CD4-positive, alpha-beta T cell treated with Interleukin-12 subunit alpha and Interleukin-12 subunit beta, for 1 hour (primary cell): ENCODE results near the gene MAN1C1.

Experiments used
- DNase-seq: peaks from one replicate; pipeline ENCODE4 v3.0.0-alpha.2; 2020

MAN1C1 gene

DNA sequence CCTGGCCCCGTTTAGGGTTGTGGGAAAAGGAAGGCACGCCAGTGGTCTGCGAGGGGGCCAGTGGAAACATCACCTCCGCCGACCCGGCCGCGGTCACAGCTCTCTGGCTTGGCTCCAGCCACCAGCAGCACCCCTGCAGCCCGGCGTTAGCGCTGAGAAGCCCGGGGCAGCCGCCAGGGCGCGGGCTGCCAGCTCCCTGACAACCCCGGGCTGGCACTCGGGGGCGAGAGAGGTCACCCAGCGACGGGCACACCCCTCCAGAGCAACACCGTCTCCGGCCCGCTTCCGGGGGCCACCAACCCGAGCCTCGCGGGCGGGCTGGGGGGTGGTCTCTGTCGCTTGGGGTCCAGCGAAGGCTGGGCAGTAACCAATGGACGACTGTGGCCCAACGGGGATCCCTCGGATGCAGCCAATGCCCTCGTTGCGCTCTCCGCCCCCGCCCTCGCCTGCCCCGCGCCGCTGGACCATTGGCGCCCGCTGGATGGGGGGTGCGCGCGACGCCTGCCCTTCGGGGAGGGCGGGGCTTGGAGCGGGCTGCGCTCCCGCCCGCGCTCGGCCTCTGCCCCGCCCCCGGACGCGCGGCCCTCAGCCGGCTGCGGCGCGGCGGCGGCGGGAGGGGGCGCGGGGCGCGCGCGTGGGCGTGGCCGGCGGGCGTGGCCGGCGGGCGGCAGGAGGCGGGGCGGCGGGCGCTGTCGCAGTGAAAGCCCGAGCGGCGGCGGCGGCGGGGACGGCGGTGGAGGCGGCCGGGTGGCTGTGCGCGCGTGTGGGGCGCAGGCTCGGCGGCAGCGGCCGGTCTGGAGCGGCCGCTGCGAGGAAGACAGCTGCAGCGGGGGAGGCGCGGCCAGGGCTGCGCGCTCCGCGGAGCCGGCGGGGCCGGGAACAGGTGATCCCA is at the start of gene MAN1C1:
Gene MAN1C1 (plus strand): TSS at position 697 of the 892 bp plus-strand sequence. CDS start 1,007 bp downstream, outside the sequence.
- DNase-seq = peak; percentile 93

DNA sequence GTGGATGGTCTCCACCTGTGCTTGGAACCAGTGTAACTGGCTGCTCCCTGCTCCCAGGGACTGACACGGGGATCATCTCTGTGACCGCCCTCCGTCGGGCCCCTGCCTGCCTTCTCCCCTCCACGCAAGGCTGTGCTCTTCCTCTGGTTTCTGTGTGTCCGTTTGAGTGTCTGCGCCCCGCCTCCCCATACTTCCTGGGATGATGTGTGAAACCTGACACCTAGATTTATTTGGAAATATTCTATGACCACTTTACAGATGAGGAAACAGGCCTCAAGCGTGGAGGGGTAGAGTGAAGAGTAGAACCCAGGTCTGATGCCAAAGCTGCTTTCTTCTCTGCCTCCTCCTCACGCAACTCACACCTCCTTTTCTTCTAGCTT is 48.9 kb upstream of the MAN1C1 start:
- no peak for DNase-seq

DNA sequence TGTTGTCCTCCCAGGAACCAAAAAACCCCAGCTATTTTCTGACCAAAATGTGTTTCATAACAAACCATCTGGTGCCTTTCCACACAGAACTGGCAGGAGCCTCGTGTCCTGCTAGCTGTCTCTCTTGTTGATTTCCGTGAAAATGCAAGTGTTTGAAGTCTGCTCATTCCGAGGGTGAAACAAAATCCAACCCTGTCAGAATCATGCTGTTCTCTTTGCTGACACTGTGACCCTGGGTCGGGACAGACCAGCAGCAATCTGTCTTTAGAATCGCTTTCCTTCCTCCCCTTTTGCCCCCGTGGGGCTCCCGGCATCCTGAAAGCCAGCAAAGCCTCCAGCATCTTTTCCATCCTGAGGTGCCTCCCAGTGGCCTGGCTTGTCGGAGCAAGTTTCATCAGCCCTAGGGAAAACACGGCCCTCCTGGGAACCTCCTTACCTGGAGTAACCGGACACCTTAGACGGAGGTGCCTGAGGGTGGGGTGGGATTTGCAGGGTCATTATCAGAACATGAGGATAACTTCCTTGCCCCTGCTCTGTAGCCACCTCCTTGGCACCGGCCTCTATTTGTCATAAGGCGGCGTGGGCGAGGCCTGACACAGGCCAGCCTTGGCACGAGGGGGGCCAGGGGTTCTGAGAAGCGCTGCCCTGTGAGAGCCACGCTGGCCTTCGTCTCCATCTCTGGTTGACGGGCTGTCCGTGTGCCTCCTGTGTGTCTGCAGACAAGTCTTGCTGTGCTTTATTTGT is 48.3 kb upstream of the MAN1C1 start:
- no peak for DNase-seq

DNA sequence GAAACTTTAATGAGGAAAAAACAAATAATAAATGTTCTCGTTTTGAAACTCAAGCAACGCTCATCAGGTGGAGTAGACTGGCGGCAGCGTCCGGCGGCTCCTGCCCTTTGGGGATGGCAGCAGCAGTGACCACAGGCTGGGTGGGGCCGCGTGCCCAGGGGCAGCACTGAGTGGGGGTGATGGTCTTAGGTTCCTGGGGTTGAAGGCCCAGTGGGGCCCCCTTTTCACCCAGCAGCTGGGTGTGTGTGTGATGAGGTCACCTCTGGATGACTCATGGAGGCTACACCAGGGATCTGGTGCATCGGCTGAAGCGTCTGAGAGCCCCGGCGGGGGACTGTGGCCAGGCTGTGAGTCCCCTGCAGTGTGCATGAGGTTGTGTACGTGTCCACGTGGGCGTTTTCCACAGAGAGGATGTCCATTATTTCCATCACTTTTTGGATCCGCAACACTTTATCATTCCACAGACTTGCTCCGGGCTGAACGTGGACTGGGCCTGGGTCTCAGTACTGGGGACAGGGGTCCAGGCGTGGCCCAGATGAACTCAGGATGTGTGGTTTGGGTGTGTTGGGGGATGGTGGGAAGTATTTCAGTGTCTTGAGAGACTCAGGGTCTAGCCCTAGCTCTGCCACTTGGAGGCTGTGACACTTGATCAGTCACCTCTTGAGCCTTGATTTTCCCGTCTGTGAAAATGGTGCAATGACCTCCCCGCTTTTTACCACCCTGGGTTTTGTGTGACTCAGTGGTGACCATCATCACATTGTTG is 47.6 kb upstream of the MAN1C1 start:
- no peak for DNase-seq

DNA sequence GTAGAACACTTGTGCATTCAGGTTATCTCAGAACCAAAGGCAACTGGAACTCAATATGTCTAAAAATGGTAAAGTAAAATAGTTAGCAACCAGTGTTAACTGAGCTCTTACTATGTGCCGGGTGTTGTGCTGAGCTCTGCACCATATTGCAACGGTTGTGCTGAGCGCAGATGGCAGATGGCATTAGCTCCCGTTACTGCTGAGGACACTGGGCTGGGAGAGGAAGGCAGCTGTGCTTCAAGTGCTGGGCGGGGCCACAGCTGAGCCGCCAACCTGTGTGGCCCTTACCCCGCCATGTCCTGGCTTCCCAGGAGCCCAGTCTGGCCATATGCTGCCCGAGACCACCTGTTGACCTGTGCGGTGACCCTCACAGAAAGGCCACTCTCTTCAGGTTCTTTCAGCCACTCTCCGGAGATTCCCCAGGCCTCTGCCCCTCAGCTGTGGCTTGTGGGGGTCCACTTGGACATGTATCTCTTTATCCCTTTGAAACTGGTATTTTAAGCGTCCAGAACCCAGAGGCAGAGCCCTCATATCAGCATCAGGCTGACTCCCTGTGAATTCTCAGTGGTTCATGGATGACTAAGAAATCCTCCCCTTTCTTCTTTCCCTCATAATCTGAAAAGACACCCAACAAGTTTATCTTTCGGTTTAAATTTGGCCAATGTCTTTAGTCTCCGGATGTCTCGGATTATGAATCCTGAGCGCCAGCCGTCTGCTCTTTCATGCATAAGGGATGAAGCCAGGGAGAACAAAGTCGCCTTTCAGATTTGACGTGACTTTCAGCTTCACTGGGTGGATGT is 46.8 kb upstream of the MAN1C1 start:
- no peak for DNase-seq

DNA sequence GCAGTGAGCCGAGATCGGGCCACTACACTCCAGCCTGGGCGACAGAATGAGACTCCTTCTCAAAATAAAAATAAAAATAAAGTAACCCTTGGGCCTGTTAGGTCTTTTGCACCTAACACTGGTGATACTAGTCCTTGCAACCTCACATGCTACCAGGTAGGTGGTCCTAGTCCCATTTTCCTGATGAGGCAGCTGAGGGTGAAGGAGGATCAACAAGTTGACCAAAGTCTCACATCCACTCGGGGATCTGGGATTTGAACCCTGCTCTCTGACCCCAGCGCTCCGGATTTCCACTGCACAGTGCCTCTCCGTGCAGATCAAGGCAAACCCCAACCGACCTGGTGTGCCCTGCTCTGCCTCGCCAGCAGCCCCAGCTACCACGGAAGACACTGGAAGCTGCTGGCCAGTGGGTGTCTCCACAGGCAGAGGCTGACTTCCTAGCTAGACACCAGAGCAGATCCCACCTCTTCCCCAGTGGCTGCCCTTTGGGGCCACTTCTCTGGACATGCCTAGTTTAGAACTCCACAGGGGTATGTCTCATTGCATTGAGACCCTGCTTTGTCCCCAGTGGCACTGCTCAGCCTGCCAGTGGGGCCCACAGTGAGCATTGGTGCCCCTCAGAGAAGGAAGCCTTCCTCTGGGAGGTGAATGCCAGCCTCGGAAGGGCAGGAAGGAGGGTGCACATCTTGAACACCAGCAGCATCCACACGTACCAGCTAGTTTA is 45.6 kb upstream of the MAN1C1 start:
- no peak for DNase-seq

DNA sequence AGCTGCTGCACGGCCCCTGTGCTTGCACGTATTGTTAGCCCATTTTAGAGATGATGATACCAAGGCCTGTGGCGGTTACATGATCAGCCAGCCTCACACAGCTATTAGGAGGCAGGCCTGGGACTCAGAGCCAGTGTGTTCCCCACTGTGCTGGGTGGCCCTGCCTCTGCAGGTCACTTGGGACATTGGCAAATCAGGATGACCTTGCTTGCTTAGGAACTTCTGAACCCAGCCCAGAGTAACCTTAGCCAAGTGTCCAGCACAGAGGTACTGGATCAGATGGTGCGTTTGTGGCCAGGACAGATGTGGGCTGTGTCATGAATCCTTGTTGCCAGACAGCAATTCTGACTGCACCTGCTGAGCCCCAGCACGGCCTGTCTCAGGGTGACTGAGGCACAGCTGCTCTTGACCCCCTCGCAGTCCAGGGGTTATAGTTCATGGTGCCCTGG is 45.0 kb upstream of the MAN1C1 start:
- DNase-seq = no peak

DNA sequence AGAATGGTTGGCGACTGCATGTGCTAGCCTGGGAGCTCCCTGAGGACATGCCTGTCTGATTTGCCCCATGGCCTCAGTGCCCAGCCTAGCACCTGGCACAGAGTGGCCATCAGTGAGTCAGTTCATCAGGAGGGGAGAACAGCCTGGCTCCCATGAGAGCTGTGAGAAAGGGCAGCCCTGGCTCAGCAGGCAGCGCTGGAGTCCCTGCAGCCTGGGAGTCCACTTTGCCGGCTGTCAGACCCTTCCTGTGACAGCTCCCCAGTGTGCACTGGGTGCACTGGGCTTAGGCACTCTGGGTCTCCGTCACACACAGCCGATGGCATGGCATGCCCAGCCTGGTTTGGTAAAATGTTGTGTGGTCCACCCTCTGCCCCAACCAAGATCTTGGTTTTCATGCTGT is 44.5 kb upstream of the MAN1C1 start:
- DNase-seq = no peak

DNA sequence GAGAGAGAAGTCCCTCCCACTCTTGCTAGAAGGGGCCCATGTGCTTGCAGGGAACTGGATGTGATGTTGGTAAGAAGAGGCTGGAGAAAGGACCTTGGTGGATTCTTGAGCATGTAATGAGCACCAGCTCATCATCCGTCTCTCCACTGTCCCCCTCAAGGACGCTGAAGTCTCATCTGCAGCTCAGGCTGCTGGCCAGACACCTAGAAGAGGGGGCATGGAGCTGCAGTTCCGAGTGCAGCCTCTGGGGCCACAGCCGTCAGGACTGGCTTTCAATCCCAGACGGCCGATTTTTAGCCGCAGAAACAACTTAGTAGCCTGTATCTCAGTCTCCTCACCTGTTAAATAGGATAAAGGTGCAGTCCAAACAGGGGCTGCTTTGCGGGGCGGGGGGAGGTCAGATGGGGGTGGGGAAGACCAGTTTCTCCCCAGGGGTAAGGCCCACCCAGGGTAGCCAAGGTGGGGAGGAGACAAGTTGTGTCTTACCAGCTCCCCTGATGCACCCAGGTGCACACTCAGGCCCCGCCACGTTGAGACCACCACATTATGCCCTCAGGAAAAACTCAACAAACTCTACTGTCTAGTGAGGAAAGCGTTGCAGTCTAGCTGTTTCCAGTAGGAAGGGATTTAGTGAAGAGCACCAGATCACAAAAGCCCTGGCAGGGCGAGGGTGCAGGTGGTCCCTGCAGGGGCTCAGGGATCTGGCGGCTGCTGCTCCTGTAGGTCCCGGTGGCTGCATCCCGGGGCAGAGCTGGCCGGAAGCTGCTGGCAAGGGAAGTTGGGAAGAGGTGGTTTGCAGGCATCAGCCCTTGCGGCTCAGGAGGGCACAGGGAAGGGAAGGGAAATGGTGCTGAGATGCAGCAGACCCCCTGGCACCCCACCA is 43.6 kb upstream of the MAN1C1 start:
- DNase-seq = peak; percentile 45

DNA sequence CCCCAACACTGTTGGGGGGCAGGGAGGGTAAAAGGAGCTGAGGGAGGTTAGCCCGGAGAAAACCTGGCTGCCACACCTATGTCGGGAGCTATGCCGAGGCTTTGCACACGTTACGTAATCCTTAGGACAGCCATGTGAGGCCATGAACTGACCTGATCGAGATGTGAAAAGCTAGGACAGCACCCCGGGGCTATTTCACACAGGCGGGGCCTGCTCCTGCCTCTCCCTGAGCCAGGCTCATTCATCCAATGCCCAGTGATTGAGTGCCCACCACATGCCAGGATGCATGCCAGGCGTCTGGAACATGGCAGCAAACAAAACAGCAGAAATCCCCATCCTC is 43.0 kb upstream of the MAN1C1 start:
- DNase-seq = no peak

DNA sequence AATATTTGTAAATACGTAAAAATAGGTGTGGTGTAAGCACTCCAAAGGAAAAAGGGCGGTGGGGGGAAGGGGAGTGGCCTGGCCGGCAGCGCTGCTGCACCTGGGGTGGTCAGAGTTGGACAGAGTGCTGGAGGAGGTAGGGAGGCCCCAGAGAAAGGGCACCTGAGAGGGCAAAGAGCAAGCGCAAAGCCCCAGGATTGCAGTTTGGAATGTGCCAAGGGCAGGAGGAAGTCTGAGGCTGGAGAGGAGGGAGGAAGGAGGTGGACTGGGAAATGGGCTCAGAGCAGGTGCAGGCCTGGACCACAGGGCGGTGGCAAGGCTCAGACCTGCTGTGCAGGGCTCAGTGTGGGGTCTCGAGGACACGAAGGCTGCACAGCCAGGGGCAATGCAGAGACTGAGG is 42.6 kb upstream of the MAN1C1 start:
- no peak for DNase-seq

DNA sequence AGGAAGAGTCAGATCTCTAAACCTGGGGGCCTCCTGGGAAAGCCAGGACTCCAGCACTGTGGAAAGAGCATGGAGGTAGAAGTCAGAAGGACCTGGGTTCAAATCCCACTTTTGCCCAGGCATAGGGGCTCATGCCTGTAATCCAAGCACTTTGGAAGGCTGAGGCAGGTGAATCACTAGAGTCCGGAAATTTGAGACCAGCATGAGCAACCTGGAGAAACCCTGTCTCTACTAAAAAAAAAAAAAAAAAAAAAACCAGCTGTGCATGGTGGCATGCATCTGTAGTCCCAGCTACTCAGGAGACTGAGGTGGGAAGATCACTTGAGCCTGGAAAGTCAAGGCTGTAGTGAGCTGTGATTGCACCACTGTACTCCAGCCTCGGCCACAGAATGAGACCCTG is 41.4 kb upstream of the MAN1C1 start:
- no peak for DNase-seq

DNA sequence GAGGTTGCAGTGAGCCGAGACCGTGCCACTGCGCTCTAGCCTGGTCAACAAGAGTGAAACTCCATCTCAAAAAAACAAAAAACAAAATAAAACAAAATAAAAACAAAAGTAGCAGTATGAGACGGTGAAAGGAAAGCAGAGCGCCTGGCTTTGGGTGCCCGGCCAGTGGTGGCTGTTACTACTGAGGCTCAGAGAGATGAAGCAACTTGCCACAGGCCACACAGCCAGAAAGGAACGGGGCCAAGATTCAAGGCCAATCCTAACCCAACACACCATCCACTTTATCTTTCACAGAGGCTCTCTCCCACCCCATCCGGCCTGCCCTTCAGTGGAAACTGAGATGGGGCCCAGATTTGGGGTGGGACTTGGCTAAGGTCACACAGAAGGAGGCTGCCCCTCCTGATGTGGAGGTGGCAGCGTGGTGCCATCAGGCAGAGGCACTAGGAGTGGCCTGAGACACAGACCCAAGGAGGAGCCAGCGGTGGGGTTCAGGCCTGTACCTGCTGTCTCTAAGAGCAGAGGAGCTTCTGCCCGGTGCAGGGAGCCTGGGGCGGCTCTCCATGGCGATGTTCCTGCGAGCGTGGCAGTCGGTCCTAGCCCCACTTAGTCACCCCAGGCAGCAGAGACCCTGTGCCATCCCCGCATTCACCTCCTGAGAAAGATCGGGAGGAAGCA is 40.0 kb upstream of the MAN1C1 start:
- no peak for DNase-seq

DNA sequence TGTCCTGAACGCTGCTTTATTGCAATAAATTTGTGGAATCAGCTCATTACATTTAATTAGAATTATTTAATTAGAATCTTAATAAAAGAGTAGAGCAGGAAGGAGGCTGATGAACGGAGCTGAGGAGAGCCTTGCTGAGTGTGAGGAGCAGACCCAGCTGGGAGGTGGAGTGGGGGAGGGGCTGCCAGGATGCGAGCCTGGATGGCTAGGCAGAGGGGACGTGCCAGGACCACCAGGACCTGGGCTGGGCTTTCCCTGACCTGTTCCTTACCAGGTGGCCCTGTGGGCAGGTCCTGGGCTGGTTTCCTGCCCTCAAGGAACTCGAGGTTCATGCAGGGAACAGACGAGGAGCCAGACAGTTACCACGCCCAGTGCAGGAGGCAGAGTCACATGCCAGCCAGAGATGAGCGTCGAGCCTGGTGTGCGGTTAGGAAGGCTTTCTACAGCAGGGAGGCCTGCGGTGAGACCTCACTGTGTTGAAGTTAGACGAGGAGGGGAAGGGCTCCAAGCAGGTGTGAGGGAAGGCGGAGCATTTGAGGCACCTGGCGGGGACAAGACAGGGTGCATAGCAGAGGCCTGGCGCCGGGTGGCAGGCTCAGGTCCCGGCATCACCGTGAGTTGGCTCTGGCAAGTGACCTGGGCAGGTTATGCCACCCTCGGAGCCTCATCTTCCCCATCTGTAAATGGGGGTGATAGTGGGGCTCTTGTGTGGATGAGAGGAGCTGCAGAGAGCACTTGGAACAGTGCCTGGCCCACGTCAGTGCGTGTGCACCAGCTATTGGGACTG is 39.3 kb upstream of the MAN1C1 start:
- DNase-seq = no peak

DNA sequence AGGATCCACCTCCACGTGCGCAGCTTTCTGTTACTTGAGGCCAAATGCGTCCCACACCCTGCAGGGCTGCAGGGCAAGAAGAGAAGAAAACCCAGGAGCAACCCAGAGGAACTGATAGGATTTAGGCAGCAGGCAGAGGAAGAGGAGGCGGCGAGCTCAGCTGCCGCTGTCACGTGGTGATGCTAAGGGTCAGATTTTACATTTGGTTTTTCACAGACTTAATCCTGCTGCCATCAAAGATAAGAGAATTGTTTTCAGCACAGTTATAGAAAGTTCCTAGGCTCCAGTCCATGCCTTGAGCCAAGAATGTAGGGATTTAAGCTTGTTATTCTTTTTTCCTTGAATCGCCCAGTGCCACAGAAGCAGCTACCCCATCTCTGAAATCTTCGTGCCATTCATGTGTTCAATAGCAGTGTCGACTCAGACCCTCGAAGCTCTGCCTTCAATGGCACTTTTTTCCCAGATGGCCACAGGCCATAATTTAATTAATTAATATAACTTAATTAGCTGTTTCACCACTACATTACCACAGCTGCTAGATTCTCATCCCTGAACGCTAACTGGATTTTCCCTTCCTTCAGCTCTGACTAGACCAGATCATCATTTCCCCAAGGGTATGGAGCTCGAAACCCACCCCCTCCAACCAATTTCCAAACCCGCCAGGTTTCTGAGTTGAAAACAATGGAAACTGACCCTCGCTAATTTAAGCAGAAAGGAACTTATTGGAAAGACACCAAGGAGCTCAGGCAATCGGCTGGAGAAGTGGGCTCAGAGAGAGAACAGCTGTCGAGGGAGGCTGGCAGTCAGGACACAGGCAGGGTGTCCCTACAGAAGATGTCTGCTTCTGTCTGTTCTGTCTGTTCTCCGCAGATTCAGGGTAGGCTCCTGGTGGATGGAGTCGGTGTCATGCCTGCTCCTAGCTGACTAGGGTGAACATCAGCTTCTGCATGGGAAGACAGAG is 37.0 kb upstream of the MAN1C1 start:
- no peak for DNase-seq

DNA sequence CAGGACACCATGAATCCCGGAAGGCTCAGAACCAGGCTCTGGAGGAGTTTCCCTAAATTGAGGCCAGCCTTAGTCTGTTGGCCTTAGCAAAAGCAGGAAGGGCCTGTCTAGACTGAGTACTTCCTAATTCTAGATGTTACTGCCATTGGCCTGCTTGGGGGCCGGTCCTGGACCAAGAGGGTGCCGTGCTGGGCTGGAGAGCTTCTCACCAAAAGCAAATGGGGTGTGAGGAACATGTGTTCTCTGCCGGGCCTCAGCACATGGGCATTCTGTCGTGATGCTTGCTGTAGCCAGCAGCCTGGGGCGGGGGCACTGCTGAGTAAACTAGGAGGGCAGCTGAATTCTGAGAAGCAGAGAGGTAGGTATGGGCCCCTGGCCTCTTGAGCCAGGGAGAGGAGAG is 35.7 kb upstream of the MAN1C1 start:
- no peak for DNase-seq

DNA sequence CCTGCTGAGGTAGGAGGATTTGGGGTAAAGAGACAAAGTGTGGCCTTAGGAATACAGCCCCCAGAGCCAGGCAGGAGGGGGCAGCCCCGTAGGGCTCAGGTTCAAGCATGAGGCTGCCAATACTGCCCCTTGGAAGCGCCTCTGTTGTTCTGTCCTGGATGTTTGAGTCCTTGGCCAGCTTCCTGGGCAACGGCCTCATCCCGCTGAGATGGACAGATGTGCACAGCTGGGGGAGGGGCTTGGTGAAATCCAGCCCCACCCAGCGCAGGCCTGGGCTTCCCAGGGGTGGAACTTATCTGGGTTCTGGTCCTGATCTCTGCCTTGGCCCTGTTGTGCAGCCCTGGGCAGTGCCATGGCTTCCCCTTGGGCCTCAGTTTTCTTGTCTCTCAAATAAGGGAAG is 34.8 kb upstream of the MAN1C1 start:
- no peak for DNase-seq
